AG10803 (cell line): ENCODE measurements around the gene SMOC2.

Source experiments
- DNase-seq: peaks from one replicate; pipeline ENCODE4 v3.0.0; 2010; ENCODE audit warnings: low read depth
- H3K4me3 ChIP-seq: 2 replicates; pipeline ENCODE4 v1.5.1; 2011; ENCODE audit warnings: mild to moderate bottlenecking, low read length, control low read depth
- CTCF ChIP-seq: conservative IDR thresholded peaks from 2 replicates; pipeline ENCODE4 v1.5.1; 2011; ENCODE audit warnings: mild to moderate bottlenecking, low read length, control low read depth, inconsistent platforms

Gene SMOC2

GRCh38 chr6:168542301-168542700, 101.3 kb downstream of the SMOC2 start:
- no peak for DNase-seq
- no peak for TF ChIP-seq CTCF

GRCh38 chr6:168545428-168545827, 104.4 kb downstream of the SMOC2 start:
- H3K4me3 ChIP-seq, result no peak overlapping the region
- DNase-seq, result no peak
- no peak for TF ChIP-seq CTCF

More at GRCh38 chr6:168542301-168542700, 101.3 kb downstream of the SMOC2 start:
- no peak overlapping the region for H3K4me3 ChIP-seq

DNA sequence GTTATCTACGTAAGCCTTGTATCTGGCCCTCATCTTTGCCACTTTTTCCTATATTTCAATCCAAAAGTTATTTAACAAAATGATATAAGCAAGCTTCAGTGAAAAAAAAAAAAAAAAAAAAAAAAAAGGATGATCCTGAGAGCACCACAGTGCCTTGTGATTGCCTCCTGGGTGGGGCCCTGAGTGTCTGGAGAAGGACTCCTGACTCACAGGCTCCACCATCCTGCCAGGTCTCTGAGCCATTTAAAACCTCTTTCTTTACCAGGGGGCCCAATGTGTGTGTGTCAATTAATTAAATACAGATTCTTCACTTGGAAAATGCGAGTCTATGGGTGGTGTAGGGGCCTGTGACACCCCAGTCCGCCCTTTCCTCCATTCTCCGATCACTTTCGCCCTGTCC, 105.2 kb downstream of the SMOC2 start:
- TF ChIP-seq CTCF, result no peak
- DNase-seq, result no peak

DNA sequence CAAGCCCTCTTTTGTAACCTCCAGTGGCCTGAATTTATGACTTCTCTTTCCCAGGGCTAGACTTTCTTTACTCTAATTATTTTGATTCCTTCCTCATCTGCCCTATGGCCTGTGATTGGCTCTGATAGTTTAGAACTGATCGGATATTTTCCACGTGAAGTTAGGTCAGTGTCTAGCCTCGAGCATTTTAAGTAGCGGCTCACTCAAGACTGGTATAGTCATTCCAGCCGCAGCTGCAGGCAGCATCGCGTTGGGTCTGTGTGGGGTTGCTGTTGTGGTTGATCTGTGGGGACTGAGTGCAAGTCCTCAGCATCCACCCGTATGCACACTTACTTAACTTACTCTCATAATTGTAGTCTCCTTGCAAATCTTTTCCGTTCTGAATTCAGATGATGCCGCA, 105.7 kb downstream of the SMOC2 start:
- no peak overlapping the region for H3K4me3 ChIP-seq
- no peak for DNase-seq
- no peak for TF ChIP-seq CTCF

More for the DNA sequence above, 105.2 kb downstream of the SMOC2 start:
- no peak overlapping the region for H3K4me3 ChIP-seq

- no peak overlapping the region for H3K4me3 ChIP-seq
- no peak for TF ChIP-seq CTCF
- no peak for DNase-seq
Measured at GRCh38 chr6:168550326-168550725, 109.3 kb downstream of the SMOC2 start.

DNA sequence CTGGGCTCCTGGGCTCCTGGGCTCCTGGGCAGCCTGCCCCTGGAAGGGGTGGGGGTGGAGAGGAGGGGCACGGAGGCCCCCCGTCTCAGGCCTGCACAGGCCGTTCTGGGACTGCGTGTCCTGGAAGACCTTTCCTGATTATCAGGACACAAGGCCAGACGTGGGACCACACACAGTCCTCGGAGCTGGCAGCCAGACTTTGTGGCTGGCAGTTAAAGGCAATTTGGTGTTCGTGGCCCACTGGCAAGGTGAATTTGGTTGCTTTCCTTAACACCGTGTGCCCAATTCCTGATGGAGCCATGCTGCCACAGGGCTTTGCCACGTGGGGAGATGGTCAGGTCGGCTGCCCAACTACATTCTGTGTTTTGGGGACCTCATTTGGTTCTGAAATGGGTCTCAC, 113.5 kb downstream of the SMOC2 start:
- H3K4me3 ChIP-seq, result no peak overlapping the region
- no peak for DNase-seq
- no peak for TF ChIP-seq CTCF

GRCh38 chr6:168554898-168555617, 114.1 kb downstream of the SMOC2 start:
- no peak for TF ChIP-seq CTCF
- H3K4me3 ChIP-seq, result no peak overlapping the region
- DNase-seq, result no peak
